IMR-90 (cell line): ENCODE results near the gene SEMA3E. TPM values are rescaled to one million over a fixed set of nuclear protein-coding genes. Genes with fewer than 3 reads are reported as not detected.

Experiments
- ATAC-seq: fragments of 200-7000 bp; cut with Tn5 transposase; 2 replicates; pipeline ENCODE4 v1.9.1; 2020; ENCODE audit warnings: low read depth, mild to moderate bottlenecking, moderate library complexity
- BruUV-seq: library from RNA; stranded (reverse); fragments of 400-500 nt; replicated peaks from 2 replicates; lab custom pipeline; 2021; lab: Mats Ljungman, UMichigan
- CTCF ChIA-PET: fragments of 300-600 bp; formaldehyde crosslinking; extraction: SDS; loops from one replicate; lab custom pipeline; 2021; ENCODE audit warnings: antibody characterized with exemption; lab: Yijun Ruan, JAX
- POLR2A ChIA-PET: fragments of 300-600 bp; sonication (Branson Sonifier 250); formaldehyde crosslinking; loops from one replicate; lab custom pipeline; 2022; ENCODE audit warnings: antibody characterized with exemption; ENCODE audit not compliant: unreplicated experiment; lab: Charles Lee
- DNase-seq: peaks from one replicate; pipeline ENCODE4 v3.0.0; 2013
- H2AFZ ChIP-seq: replicated peaks from 2 replicates; pipeline ENCODE3; 2013; ENCODE audit warnings: low read length, mild to moderate bottlenecking; ENCODE audit not compliant: poor library complexity
- H2AK5ac ChIP-seq: 2 replicates; pipeline ENCODE4 v1.6.1; 2013; ENCODE audit warnings: low read depth, low read length, inconsistent platforms
- H2AK9ac ChIP-seq: replicated peaks from 2 replicates; pipeline ENCODE3; 2013; ENCODE audit warnings: mild to moderate bottlenecking, low read depth, low read length, moderate library complexity; ENCODE audit not compliant: poor library complexity
- H2BK120ac ChIP-seq: 2 replicates; pipeline ENCODE4 v1.6.1; 2013; ENCODE audit warnings: low read depth, low read length, inconsistent platforms
- H2BK15ac ChIP-seq: 3 replicates; pipeline ENCODE4 v1.6.1; 2013; ENCODE audit warnings: low read depth, low read length, inconsistent platforms
- H2BK20ac ChIP-seq: 2 replicates; pipeline ENCODE4 v1.6.1; 2013; ENCODE audit warnings: low read depth, mild to moderate bottlenecking, inconsistent platforms, low read length, moderate library complexity
- H2BK5ac ChIP-seq: 2 replicates; pipeline ENCODE4 v1.6.1; 2013; ENCODE audit warnings: mild to moderate bottlenecking, low read depth, low read length, inconsistent platforms; ENCODE audit not compliant: poor library complexity, severe bottlenecking
- H3K14ac ChIP-seq: replicated peaks from 2 replicates; pipeline ENCODE4 v1.6.1; 2013; ENCODE audit warnings: low read depth, low read length, inconsistent platforms
- H3K18ac ChIP-seq: 2 replicates; pipeline ENCODE4 v1.6.1; 2013; ENCODE audit warnings: low read depth, low read length, control low read depth
- H3K23ac ChIP-seq: 2 replicates; pipeline ENCODE4 v1.6.1; 2013; ENCODE audit warnings: low read depth, low read length, inconsistent platforms
- H3K27ac ChIP-seq: 2 replicates; pipeline ENCODE4 v1.5.1; 2013; ENCODE audit warnings: mild to moderate bottlenecking, control low read depth, low read length; ENCODE audit not compliant: insufficient read depth
- H3K27me3 ChIP-seq: 2 replicates; pipeline ENCODE4 v1.6.1; 2013; ENCODE audit warnings: low read length; ENCODE audit not compliant: control insufficient read depth, insufficient read depth
- H3K36me3 ChIP-seq: 2 replicates; pipeline ENCODE4 v1.6.1; 2013; ENCODE audit warnings: low read length, mixed read lengths; ENCODE audit not compliant: control insufficient read depth, insufficient read depth
- H3K4ac ChIP-seq: 2 replicates; pipeline ENCODE4 v1.6.1; 2013; ENCODE audit warnings: low read depth, low read length, inconsistent platforms
- H3K4me1 ChIP-seq: 2 replicates; pipeline ENCODE4 v1.6.1; 2013; ENCODE audit warnings: low read length, mixed read lengths; ENCODE audit not compliant: control insufficient read depth, insufficient read depth
- H3K4me2 ChIP-seq: 2 replicates; pipeline ENCODE4 v1.6.1; 2013; ENCODE audit warnings: low read depth, mild to moderate bottlenecking, control low read depth, low read length, moderate library complexity
- H3K4me3 ChIP-seq: 2 replicates; pipeline ENCODE4 v1.5.1; 2013; ENCODE audit warnings: low read depth, mild to moderate bottlenecking, control low read depth, low read length, moderate library complexity; ENCODE audit not compliant: insufficient read depth
- H3K56ac ChIP-seq: 2 replicates; pipeline ENCODE4 v1.6.1; 2013; ENCODE audit warnings: low read length, inconsistent platforms; ENCODE audit not compliant: insufficient read depth; ENCODE audit errors: extremely low read depth
- H3K79me1 ChIP-seq, 2 experiments: 2 replicates each; pipeline ENCODE4 v1.6.1; 2013; ENCODE audit warnings: low read length in 2 of 2, inconsistent platforms in 1 of 2, low read depth in 1 of 2
- H3K9ac ChIP-seq: 2 replicates; pipeline ENCODE4 v1.6.1; 2013; ENCODE audit warnings: low read depth, low read length, control low read depth
- H3K9me1 ChIP-seq: 2 replicates; pipeline ENCODE4 v1.6.1; 2013; ENCODE audit warnings: low read length, inconsistent platforms; ENCODE audit not compliant: insufficient read depth
- H3K9me3 ChIP-seq: 2 replicates; pipeline ENCODE4 v1.6.1; 2013; ENCODE audit warnings: low read length; ENCODE audit not compliant: control insufficient read depth, insufficient read depth
- H4K20me1 ChIP-seq: 2 replicates; pipeline ENCODE4 v1.6.1; 2013; ENCODE audit warnings: low read length, inconsistent platforms; ENCODE audit not compliant: insufficient read depth
- H4K5ac ChIP-seq: 2 replicates; pipeline ENCODE4 v1.6.1; 2013; ENCODE audit warnings: mild to moderate bottlenecking, low read depth, low read length, control low read depth
- H4K8ac ChIP-seq, 2 experiments: 2 replicates each; pipeline ENCODE4 v1.6.1; 2013; ENCODE audit warnings: low read depth in 2 of 2, low read length in 2 of 2, control low read depth in 1 of 2, inconsistent platforms in 1 of 2
- H4K91ac ChIP-seq: 2 replicates; pipeline ENCODE4 v1.6.1; 2013; ENCODE audit warnings: low read depth, low read length, inconsistent platforms; ENCODE audit not compliant: insufficient read depth
- ELK1 ChIP-seq: fragments of 150-350 bp; IDR thresholded peaks from 2 replicates; pipeline ENCODE4 v1.6.1; 2016; ENCODE audit warnings: low read depth, mild to moderate bottlenecking, low read length, moderate library complexity, borderline replicate concordance
- MAZ ChIP-seq: IDR thresholded peaks from 2 replicates; pipeline ENCODE4 v1.6.1; 2012; ENCODE audit warnings: low read depth, mild to moderate bottlenecking, low read length, improper control_type of control experiment, moderate library complexity, borderline replicate concordance
- RAD21 ChIP-seq: IDR thresholded peaks from 2 replicates; pipeline ENCODE4 v1.6.1; 2012; ENCODE audit warnings: low read length, improper control_type of control experiment
- RCOR1 ChIP-seq: IDR thresholded peaks from 2 replicates; pipeline ENCODE4 v1.6.1; 2012; ENCODE audit warnings: mild to moderate bottlenecking, low read length, improper control_type of control experiment; ENCODE audit not compliant: insufficient replicate concordance
- RFX5 ChIP-seq: IDR thresholded peaks from 2 replicates; pipeline ENCODE4 v1.8.0; 2012; ENCODE audit warnings: low read depth, mild to moderate bottlenecking, low read length, moderate library complexity
- SMC3 ChIP-seq: fragments of 150-350 bp; IDR thresholded peaks from 2 replicates; pipeline ENCODE4 v1.6.1; 2016; ENCODE audit warnings: low read depth, mild to moderate bottlenecking, antibody characterized with exemption, low read length, moderate library complexity
- USF2 ChIP-seq: fragments of 150-350 bp; IDR thresholded peaks from 2 replicates; pipeline ENCODE4 v1.6.1; 2017; ENCODE audit warnings: mild to moderate bottlenecking, antibody characterized with exemption, low read length, low read depth
- dilution Hi-C: fragments of 300-500 bp; cut with HindIII; formaldehyde crosslinking; loops from one replicate; pipeline ENCODE4 v1.14.3; 2018; ENCODE audit warnings: low sequenced_read_pairs; ENCODE audit not compliant: unreplicated experiment
- in situ Hi-C: fragments of 300-500 bp; cut with MboI; formaldehyde crosslinking; loops from 3 replicates; pipeline ENCODE4 v1.14.3; 2019; ENCODE audit warnings: low sequenced_read_pairs, inconsistent platforms, mixed read lengths
- intact Hi-C: fragments of 100-400 bp; cut with micrococcal nuclease; formaldehyde crosslinking; loops from 2 replicates; pipeline ENCODE4 v1.10.0; 2022
- polyA plus RNA-seq, 3 experiments: library from polyadenylated mRNA; depleted of rRNA; stranded (reverse); fragments of >200 nt; gene quantifications; 2 replicates each; pipeline ENCODE4 v1.2.3, GENCODE V29; 2012; ENCODE audit warnings: low replicate concordance in 1 of 3
- total RNA-seq: library from RNA; depleted of rRNA; stranded (reverse); fragments of >200 nt; gene quantifications from 2 replicates; pipeline ENCODE4 v1.2.3, GENCODE V29; 2012

SEMA3E gene
- total and polyA plus RNA-seq, 2 of the 4 experiments (the other 2 are of a cell fraction) = 0.31 to 0.72 TPM

- no peaks in the 10 kb centered on the region for H3K27me3 ChIP-seq
- H4K8ac ChIP-seq = no peak overlapping the region
- no peak overlapping the region for H2BK20ac ChIP-seq
- H2AFZ ChIP-seq = no peak overlapping the region
- no peaks in the 10 kb centered on the region for H3K4me1 ChIP-seq
- intact Hi-C loops (no loop called here), dilution Hi-C loops (no loop called here), in situ Hi-C loops (no loop called here)
- no peaks in the 10 kb centered on the region for H3K36me3 ChIP-seq
- ChIA-PET POLR2A (no interaction called here), CTCF (no interaction called here)
- no peaks in the 10 kb centered on the region for H3K79me1 ChIP-seq
- no peak for TF ChIP-seq SMC3
- no peak for TF ChIP-seq RFX5
- no peak for TF ChIP-seq RCOR1
- no peak for TF ChIP-seq RAD21
- no peak for TF ChIP-seq MAZ
- TF ChIP-seq ELK1 = no peak
- no peak for TF ChIP-seq USF2
- H3K9ac ChIP-seq = no peak overlapping the region
- H3K4me3 ChIP-seq = no peak overlapping the region
- H3K4me2 ChIP-seq = no peak overlapping the region
- ATAC-seq (no peak), DNase-seq (no peak)
- H2AK9ac ChIP-seq = no peak overlapping the region
- H3K56ac ChIP-seq = no peak overlapping the region
- H2BK5ac ChIP-seq = no peak overlapping the region
- H4K5ac ChIP-seq = no peak overlapping the region
- no peaks in the 10 kb centered on the region for H3K9me3 ChIP-seq
- H2AK5ac ChIP-seq = no peak overlapping the region
- H3K9me1 ChIP-seq = no peaks in the 10 kb centered on the region
- no TSS peak for BruUV-seq
- H2BK15ac ChIP-seq = no peak overlapping the region
- H3K4ac ChIP-seq = no peak overlapping the region
- no peak overlapping the region for H2BK120ac ChIP-seq
- H3K23ac ChIP-seq = no peak overlapping the region
- no peak overlapping the region for H3K18ac ChIP-seq
- H4K91ac ChIP-seq = no peak overlapping the region
- H4K20me1 ChIP-seq = no peaks in the 10 kb centered on the region
- H3K14ac ChIP-seq = no peak overlapping the region
- H3K27ac ChIP-seq = no peak overlapping the region
Observed at GRCh38 chr7:83613232-83613631, 35.7 kb downstream of the SEMA3E start.
